ENCODE data around the gene ATP5F1D. TPM values are rescaled to one million over a fixed set of nuclear protein-coding genes. Genes with fewer than 3 reads are reported as not detected.
A peak's percentile ranks its signal among the peaks of the same experiment; 100 is the strongest.

ATP5F1D gene
- total and polyA plus RNA-seq, 2 of the 13 experiments (the other 11 are each of a cell fraction or from before 2014, with no cell fraction given): 39.4 to 78.7 TPM

DNA sequence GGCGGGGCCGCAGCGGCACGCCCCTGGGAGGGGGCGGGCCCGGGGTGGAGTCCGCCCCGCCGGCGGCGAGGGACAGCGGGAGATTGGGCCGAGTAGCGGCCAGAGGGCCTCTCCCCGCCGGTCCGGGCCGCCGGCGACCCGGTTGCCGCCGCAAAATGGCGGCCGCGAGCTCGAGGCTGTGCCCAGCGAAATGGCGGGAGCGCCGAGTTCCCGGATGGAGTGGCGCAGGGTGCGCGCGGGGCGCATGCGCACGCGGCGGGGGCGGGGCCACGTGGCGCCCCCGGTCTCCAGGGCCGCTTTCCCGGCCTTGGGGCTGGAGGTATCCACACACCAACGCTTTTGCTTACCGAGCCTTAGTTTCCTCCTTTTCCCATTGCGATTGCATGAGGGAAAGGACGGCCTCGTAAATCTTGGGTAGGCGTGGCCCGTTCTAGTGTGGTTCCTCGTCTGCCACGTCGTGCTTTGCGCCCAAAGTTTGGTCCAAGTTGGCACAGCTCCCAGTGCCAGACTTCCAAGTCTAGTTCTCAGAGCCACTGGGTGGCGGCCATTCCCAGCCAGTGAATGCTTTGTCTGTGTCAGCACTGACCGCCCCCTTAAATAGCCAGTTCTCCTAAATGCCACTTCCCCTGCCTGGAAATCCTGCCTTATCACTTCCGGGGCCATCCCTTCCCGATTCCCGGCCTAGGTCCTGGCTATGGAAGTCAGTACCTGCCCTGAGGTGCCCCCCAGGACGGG lies 28.1 kb downstream of the ATP5F1D start (continued):
- TF ChIP-seq TAF15 (IDR thresholded peaks at IDR 0.05; ENCODE audit: low read depth, low read length, poor library complexity, severe bottlenecking) (no peak), U2AF1 (optimal IDR thresholded peaks at IDR 0.05; ENCODE audit: low read depth, low read length) (no peak), KAT7 (CRISPR knock-in tag; IDR thresholded peaks at IDR 0.05; ENCODE audit: borderline replicate concordance) (no peak; the same call in 1 of the 2 replicates), ZNF713 (CRISPR knock-in tag; IDR thresholded peaks at IDR 0.05) (no peak), ZFP1 (CRISPR knock-in tag; IDR thresholded peaks at IDR 0.05) (no peak), ZNF704 (CRISPR knock-in tag; IDR thresholded peaks at IDR 0.05; ENCODE audit: borderline replicate concordance) (0 out of 2 replicates have a peak, but pooled peaks have one; percentile 45), CBFB (CRISPR knock-in tag; IDR thresholded peaks at IDR 0.05) (no peak; the same call in 1 of the 2 replicates), ZNF546 (CRISPR knock-in tag; conservative IDR thresholded peaks at IDR 0.05) (peak; percentile 74; the same call in 1 of the 2 replicates), ZNF580 (CRISPR knock-in tag; IDR thresholded peaks at IDR 0.05; ENCODE audit: borderline replicate concordance, low read depth) (no peak; the same call in 1 of the 2 replicates), FIP1L1 (IDR thresholded peaks at IDR 0.05; ENCODE audit: borderline replicate concordance, insufficient read depth, low read depth, low read length) (no peak), BHLHE40 (IDR thresholded peaks at IDR 0.05; ENCODE audit: low read length) (no peak), UBTF (CRISPR knock-in tag; IDR thresholded peaks at IDR 0.05) (peak; percentile 9; the same call in 1 of the 2 replicates), ZNF780A (CRISPR knock-in tag; IDR thresholded peaks at IDR 0.05) (no peak; the same call in 1 of the 2 replicates)
- TF ChIP-seq, protein P1, sequence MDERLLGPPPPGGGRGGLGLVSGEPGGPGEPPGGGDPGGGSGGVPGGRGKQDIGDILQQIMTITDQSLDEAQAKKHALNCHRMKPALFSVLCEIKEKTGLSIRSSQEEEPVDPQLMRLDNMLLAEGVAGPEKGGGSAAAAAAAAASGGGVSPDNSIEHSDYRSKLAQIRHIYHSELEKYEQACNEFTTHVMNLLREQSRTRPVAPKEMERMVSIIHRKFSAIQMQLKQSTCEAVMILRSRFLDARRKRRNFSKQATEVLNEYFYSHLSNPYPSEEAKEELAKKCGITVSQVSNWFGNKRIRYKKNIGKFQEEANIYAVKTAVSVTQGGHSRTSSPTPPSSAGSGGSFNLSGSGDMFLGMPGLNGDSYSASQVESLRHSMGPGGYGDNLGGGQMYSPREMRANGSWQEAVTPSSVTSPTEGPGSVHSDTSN (CRISPR knock-in tag; IDR thresholded peaks at IDR 0.05): no peak
- TF ChIP-seq, protein P2, sequence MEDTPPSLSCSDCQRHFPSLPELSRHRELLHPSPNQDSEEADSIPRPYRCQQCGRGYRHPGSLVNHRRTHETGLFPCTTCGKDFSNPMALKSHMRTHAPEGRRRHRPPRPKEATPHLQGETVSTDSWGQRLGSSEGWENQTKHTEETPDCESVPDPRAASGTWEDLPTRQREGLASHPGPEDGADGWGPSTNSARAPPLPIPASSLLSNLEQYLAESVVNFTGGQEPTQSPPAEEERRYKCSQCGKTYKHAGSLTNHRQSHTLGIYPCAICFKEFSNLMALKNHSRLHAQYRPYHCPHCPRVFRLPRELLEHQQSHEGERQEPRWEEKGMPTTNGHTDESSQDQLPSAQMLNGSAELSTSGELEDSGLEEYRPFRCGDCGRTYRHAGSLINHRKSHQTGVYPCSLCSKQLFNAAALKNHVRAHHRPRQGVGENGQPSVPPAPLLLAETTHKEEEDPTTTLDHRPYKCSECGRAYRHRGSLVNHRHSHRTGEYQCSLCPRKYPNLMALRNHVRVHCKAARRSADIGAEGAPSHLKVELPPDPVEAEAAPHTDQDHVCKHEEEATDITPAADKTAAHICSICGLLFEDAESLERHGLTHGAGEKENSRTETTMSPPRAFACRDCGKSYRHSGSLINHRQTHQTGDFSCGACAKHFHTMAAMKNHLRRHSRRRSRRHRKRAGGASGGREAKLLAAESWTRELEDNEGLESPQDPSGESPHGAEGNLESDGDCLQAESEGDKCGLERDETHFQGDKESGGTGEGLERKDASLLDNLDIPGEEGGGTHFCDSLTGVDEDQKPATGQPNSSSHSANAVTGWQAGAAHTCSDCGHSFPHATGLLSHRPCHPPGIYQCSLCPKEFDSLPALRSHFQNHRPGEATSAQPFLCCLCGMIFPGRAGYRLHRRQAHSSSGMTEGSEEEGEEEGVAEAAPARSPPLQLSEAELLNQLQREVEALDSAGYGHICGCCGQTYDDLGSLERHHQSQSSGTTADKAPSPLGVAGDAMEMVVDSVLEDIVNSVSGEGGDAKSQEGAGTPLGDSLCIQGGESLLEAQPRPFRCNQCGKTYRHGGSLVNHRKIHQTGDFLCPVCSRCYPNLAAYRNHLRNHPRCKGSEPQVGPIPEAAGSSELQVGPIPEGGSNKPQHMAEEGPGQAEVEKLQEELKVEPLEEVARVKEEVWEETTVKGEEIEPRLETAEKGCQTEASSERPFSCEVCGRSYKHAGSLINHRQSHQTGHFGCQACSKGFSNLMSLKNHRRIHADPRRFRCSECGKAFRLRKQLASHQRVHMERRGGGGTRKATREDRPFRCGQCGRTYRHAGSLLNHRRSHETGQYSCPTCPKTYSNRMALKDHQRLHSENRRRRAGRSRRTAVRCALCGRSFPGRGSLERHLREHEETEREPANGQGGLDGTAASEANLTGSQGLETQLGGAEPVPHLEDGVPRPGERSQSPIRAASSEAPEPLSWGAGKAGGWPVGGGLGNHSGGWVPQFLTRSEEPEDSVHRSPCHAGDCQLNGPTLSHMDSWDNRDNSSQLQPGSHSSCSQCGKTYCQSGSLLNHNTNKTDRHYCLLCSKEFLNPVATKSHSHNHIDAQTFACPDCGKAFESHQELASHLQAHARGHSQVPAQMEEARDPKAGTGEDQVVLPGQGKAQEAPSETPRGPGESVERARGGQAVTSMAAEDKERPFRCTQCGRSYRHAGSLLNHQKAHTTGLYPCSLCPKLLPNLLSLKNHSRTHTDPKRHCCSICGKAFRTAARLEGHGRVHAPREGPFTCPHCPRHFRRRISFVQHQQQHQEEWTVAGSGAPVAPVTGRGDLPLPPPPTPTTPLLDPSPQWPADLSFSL (CRISPR knock-in tag; IDR thresholded peaks at IDR 0.05): no peak

Measured in HepG2 (cell line).